GM19438 (cell line): ENCODE measurements around the gene RGS12.
A peak's percentile ranks its signal among the peaks of the same experiment; 100 is the strongest.

Source experiments
- ATAC-seq: cut with Tn5 transposase; IDR thresholded peaks from one replicate; pipeline ENCODE4 v1.9.1; 2021; ENCODE audit warnings: low read depth; ENCODE audit not compliant: unreplicated experiment

RGS12 gene

GRCh38 chr4:3292571-3293400 is at the start of gene RGS12:
RGS12 (plus strand) TSS chr4:3293021; CDS start chr4:3316171, 23,150 bp downstream.
- ATAC-seq = peak; percentile 89

- ATAC-seq = no peak
These were observed 49.6 kb upstream of the RGS12 start for GRCh38 chr4:3243136-3243780.

- ATAC-seq = no peak
These were observed 48.8 kb upstream of the RGS12 start for GRCh38 chr4:3244002-3244401.

GRCh38 chr4:3244747-3245146 is 48.1 kb upstream of the RGS12 start:
- ATAC-seq = no peak

GRCh38 chr4:3245676-3246075 is 47.1 kb upstream of the RGS12 start:
- ATAC-seq = no peak

- no peak for ATAC-seq
These were observed 46.1 kb upstream of the RGS12 start for GRCh38 chr4:3246458-3247398.

GRCh38 chr4:3247399-3248177 is 45.2 kb upstream of the RGS12 start:
- no peak for ATAC-seq

- ATAC-seq = no peak
These were observed 44.7 kb upstream of the RGS12 start for GRCh38 chr4:3248178-3248480.

GRCh38 chr4:3248811-3249661 is 43.8 kb upstream of the RGS12 start, which contains the start of gene MSANTD1:
MSANTD1 (plus strand) TSS chr4:3249159; CDS start chr4:3249223, 64 bp downstream.
- no peak for ATAC-seq

- no peak for ATAC-seq
These were observed 42.9 kb upstream of the RGS12 start for GRCh38 chr4:3249711-3250437.

GRCh38 chr4:3250438-3250955 is 42.3 kb upstream of the RGS12 start:
- no peak for ATAC-seq

- ATAC-seq = no peak
These were observed 41.7 kb upstream of the RGS12 start for GRCh38 chr4:3250956-3251690.

- ATAC-seq = no peak
These were observed 40.9 kb upstream of the RGS12 start for GRCh38 chr4:3251691-3252479.

- no peak for ATAC-seq
These were observed 40.4 kb upstream of the RGS12 start for GRCh38 chr4:3252480-3252828.

- ATAC-seq = no peak
These were observed 39.8 kb upstream of the RGS12 start for GRCh38 chr4:3252831-3253641.

GRCh38 chr4:3253808-3254207 is 39.0 kb upstream of the RGS12 start:
- no peak for ATAC-seq
